EH (cell line): Measurements from ENCODE around the gene TRPC4AP.

Experiments
- DNase-seq: peaks from one replicate; pipeline ENCODE4 v3.0.0-alpha.2; 2015; ENCODE audit warnings: low read depth

Gene TRPC4AP

DNA sequence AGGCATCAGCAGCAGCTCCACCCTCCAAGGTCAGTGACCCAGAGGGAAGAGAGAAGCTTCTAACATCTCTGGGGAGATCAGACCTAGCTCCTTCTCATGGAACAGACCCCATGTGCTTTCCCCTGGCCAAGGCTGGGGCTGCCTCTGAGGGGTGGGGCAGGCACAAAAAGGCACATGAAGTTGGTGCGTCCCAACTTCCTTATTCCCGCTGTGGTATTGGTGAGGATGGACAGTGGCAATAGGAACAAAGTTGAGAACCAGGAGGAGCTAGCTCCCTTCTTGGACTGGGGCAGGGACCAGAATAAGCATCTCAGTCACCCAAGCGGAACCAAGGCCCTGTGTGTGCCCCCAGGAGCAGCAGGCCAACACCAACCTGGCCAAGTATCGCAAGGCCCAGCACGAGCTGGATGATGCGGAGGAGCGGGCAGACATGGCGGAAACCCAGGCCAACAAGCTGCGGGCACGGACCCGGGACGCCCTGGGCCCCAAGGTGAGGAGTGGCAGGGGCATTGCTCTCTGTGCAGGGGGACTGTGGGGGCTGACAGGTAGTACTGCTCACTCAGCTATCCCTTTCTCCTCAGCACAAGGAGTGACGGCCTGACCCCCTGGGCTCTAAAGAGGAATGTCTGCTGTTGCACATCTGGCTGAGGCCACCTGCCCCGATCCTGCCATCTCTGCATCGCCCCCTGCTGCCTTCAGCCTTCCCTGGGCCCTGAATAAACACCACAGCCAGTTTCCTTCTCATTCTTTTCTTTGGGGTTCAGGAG is 90.8 kb downstream of the TRPC4AP start:
- no peak for DNase-seq

DNA sequence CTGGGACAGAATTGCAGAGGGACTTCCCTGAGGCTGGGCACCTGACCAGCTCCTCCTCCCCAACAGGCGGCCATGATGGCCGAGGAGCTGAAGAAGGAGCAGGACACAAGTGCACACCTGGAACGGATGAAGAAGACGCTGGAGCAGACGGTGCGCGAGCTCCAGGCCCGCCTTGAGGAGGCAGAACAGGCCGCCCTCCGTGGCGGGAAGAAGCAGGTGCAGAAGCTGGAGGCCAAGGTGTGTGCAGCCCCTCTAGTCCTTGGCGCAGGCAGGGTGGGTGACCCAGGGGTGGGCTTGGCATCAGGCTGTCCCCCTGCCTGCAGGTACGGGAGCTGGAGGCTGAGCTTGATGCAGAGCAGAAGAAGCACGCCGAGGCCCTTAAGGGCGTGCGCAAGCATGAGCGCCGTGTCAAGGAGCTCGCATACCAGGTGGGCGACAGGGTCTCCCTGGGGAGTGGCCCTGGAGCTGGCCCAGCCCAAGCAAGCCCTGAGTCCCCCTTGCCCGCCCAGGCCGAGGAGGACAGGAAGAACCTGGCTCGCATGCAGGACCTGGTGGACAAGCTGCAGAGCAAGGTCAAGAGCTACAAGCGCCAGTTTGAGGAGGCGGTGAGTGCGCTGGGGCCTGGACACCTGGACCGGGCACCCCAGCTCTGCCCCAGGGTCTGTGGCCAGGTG is 91.5 kb downstream of the TRPC4AP start:
- DNase-seq = no peak

DNA sequence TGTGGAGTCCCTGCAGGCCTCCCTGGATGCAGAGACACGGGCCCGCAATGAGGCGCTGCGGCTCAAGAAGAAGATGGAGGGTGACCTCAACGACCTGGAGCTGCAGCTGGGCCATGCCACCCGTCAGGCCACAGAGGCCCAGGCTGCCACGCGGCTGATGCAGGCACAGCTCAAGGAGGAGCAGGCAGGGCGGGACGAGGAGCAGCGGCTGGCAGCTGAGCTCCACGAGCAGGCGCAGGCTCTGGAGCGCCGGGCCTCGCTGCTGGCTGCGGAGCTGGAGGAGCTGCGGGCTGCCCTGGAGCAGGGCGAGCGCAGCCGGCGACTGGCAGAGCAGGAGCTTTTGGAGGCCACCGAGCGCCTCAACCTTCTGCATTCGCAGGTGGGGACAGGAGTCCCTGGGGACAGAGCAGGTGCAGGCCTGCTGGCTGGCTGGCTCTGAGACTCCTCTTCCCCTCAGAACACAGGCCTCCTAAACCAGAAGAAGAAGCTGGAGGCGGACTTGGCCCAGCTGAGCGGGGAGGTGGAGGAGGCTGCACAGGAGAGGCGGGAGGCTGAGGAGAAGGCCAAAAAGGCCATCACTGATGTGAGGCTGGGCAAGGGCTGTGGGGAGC is 92.2 kb downstream of the TRPC4AP start:
- DNase-seq = no peak

DNA sequence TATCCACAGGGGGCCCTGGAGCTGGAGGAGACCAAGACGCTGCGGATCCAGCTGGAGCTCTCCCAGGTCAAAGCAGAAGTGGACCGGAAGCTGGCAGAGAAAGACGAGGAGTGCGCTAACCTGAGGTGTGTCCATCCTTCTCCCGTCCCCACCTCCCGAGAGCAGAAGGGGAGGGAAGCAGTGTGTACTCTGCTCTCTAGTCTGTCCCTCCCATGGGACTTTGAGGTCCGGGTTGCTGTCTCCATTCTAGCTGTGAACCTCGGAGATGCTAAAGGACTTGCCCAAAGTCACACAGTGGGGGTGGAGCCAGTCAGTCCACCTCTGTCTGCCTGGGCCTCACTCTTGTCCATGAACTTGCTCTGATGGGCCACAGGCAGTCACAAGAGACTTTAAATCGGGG is 92.8 kb downstream of the TRPC4AP start:
- no peak for DNase-seq

DNA sequence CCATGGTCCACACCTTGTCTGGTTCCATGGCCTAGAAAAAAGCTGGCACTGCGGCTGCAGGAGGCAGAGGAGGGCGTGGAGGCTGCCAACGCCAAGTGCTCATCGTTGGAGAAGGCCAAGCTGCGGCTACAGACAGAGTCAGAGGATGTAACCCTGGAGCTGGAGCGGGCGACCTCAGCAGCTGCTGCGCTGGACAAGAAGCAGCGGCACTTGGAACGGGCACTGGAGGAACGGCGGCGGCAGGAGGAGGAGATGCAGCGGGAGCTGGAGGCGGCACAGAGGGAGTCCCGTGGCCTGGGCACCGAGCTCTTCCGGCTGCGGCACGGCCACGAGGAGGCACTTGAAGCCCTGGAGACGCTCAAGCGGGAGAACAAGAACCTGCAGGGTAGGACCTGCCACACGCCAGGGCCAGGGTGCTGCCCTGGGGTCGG is 93.6 kb downstream of the TRPC4AP start:
- no peak for DNase-seq

DNA sequence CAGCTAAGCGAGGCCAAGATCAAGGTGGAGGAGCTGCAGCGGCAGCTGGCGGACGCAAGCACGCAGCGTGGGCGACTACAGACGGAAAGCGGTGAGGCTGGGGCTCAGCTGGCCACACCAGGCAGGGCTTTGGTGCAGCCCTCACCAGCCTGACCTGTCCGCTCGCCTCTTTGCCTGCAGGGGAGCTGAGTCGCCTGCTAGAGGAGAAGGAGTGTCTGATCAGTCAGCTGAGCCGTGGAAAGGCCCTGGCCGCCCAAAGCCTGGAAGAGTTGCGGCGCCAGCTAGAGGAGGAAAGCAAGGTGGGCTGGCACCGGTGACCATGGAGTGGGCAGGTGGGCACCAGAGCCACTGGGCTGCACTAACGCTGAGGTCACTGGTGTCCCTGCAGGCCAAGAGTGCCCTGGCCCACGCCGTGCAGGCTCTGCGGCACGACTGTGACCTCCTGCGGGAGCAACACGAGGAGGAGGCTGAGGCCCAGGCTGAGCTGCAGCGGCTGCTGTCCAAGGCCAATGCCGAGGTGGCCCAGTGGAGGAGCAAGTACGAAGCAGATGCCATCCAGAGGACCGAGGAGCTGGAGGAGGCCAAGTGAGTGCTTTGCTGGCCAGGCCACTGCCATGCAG is 94.2 kb downstream of the TRPC4AP start:
- DNase-seq = no peak

DNA sequence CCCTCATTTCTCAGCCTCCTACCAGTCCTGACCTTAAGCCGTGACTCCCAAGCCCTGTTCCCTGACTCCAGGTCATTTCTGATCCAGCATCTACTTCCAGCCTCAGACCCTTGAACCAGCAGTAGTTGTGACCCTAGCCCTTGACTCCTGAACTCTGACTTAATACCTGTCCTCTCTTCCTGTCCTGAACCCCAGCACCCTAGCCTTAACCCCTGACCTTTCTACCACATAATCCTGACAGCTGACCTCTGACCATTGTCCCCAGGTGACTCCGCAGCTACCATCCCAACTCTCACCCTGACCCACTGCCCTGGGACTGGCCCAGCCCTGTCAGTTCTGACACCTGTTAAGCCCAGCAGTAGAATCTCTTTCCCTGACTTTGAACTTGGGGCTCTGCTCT is 94.8 kb downstream of the TRPC4AP start:
- no peak for DNase-seq

DNA sequence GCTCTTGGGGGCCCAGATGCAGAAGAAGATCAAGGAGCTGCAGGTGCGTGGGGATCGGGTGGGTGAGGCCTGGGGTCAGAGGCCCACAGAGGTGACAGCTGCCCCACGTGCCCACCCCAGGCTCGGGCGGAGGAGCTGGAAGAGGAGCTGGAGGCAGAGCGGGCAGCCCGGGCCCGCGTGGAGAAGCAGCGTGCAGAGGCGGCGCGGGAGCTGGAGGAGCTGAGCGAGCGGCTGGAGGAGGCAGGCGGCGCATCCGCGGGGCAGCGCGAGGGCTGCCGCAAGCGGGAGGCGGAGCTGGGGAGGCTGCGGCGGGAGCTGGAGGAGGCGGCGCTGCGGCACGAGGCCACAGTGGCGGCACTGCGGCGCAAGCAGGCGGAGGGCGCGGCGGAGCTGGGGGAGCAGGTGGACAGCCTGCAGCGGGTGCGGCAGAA is 95.5 kb downstream of the TRPC4AP start:
- DNase-seq = no peak

DNA sequence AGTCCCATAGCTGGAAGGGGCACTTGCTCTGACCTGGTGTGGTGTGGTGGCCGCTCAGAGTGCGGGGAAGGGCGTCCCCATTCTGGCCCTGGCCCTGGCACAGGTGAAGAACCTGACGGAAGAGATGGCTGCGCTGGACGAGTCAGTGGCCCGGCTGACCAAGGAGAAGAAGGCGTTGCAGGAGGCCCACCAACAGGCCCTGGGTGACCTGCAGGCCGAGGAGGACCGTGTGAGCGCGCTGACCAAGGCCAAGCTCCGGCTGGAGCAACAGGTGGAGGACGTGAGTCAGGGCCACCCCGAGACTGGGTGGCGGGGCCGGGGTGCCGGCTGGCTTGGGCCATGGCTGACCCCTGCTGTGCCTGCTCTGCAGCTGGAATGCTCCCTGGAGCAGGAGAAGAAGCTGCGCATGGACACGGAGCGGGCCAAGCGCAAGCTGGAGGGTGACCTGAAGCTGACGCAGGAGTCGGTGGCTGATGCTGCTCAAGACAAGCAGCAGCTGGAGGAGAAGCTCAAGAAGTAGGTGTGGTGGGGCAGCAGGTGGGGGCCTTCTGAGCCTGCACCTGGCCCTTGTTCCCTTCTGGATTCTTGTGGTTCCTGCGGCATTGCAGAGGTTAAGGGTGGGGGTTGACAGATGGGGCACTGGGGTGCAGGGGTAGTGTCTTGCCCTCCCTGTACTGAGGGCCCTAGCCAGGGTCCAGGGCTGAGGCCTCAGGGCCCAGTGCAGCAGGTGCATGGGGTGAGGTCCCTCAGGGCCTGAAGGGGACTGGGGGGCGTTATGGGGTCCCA is 96.2 kb downstream of the TRPC4AP start:
- no peak for DNase-seq

DNA sequence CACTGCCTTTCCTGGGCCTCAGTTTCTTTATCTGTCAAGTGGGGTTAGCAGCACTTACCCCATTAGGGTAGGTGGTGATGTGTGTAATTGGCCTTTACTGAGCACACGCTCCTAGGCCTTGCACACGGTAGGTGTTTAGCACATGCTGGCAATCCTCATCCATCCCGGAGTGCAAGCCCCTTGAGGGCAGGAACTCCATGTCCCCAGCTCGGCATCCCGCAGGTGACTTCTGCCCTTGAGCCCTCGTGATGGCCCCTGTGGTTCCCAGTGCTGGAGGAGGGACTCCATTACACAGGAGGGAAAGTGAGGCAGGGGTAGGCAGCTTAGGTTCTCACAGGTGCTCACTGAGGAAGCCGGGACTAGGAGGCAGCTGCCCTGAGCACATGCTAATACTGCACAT is 96.9 kb downstream of the TRPC4AP start:
- DNase-seq = no peak

DNA sequence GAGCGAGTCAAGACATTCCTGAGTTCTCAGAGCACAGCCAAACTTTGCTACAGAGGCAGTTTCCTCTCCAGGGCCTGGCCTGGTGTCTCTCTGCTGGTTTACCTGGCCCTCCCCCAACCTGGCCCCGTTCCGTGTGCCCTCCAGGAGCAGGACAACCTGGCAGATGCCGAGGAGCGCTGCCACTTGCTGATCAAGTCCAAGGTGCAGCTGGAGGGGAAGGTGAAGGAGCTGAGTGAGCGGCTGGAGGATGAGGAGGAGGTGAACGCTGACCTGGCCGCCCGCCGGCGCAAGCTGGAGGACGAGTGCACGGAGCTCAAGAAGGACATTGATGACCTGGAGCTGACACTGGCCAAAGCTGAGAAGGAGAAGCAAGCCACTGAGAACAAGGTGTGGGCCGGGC is 97.4 kb downstream of the TRPC4AP start:
- DNase-seq = no peak

DNA sequence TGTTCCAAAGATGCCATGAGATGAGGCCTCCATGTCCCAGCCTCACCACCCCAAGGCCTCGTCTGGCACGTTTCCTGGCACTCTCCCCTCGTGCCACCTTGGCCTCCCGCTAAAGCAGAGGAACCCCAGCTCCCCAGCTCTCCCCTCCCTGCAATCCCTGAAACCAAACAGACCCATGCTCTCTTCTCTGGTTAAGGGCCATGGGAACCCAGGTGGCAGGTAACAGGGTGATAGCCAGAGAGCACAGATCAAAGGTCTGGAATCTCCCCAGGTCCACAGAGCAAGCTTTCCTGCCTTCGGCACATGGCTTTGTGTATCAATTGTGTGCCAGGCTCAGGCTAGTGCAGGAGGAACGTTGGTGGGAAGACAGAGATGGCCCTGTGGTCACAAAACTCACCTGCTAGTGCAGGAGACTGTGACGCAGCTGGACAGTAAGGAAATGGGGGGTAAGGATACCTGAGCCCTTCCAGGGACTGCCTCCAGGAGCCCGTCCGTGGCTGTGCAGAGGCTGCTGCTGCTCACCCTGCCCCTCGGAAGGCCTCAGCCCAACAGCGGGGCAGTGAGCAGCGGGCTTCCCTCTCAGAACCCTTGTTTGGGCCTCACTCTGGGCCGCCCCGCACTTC is 98.0 kb downstream of the TRPC4AP start:
- no peak for DNase-seq

DNA sequence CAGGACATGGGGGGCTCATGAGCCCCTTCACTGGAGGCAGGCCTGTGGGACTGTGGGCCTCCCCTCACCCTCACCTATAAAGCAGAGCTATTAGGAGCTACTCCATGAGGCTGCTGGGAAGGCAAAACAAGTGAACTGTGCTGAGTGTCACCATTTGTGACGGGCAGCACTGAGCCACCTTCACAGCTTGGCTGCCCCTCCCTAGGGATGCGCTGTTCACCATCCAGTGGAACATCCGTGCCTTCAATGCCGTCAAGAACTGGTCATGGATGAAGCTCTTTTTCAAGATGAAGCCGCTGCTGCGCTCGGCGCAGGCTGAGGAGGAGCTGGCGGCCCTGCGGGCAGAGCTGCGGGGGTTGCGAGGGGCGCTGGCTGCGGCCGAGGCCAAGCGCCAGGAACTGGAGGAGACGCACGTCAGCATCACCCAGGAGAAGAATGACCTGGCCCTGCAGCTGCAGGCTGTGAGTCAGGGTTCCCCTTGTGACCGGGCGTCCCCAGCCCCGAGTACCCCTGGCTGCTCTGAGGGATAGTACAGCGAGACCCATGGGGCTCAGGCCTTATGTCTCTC is 98.6 kb downstream of the TRPC4AP start:
- no peak for DNase-seq

DNA sequence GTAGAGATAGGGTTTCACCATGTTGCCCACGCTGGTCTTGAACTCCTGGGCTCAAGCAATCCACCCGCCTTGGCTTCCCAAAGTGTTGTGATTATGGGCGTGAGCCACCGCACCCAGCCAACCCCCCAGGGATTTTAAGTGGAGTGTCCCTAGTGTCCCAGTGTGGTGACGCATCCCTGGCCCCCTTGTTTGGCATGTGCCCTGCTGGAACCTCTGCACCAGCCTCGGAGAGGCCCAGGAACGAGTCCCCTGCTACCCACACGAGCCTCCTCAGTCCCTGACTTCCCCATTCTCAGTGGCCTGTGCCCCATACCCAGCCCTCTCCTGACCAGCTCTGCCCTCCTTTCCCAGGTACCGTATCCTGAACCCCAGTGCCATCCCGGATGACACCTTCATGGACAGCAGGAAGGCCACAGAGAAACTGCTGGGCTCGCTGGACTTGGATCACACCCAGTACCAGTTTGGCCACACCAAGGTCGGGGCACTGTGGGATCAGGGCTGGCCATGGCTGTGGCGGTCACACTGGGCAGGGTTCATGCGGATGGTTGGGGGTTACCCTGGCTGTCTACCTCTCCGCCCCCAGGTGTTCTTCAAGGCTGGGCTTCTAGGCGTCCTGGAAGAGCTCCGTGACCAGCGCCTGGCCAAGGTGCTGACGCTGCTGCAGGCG is 99.7 kb downstream of the TRPC4AP start:
- DNase-seq = no peak

DNA sequence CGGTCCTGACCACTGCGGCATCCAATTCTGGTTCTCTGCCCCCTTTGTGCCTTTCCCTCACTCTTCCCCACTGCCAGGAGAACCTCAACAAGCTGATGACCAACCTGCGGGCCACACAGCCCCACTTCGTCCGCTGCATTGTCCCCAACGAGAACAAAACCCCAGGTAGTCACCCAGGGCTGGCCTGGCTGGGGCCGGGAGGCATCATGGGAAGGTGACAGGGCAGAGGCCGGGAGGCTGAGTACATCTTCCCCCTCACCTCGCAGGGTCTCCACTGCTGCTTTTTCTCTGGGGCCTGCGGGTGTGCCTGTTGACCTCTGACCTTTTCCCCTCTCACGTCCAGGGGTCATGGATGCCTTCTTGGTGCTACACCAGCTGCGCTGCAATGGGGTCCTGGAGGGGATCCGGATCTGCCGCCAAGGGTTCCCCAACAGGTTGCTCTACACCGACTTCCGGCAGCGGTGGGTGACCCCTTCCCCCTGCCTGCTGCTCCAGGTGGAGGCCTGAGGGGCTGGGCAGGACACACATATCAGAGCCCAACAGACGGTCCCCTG is 101.9 kb downstream of the TRPC4AP start:
- DNase-seq = no peak

DNA sequence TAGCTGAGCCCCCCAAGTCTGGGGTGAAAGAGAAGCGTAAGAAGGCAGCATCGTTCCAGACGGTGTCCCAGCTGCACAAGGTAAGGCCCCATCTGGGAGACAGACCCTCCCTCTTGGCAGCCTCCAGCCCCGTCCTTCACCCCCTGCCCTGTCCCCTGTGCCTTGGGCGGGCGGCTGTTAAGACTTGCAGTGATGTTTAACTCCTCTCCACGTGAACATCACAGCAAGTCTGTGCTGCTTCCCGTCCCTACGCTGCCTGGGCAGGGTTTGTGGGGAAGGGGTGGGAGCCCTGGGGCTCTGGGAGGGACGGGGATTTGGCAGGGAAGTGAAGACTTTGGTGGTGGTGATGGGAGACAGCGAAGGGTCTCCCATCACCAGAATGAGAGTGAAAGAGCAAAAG is 102.4 kb downstream of the TRPC4AP start:
- no peak for DNase-seq

DNA sequence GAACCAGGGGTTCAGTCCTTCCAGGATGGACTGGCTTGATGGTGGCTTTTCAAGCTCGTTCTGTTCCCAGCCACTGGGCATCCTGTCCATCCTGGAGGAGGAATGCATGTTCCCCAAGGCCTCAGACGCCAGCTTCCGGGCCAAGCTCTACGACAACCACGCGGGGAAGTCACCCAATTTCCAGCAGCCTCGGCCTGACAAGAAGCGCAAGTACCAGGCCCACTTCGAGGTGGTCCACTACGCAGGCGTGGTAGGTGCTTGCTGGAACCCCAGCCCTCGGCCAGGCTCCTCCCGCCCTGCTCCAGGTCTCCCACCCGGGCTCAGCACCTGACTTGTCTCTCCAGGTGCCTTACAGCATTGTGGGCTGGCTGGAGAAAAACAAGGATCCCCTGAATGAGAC is 102.9 kb downstream of the TRPC4AP start:
- DNase-seq = no peak

DNA sequence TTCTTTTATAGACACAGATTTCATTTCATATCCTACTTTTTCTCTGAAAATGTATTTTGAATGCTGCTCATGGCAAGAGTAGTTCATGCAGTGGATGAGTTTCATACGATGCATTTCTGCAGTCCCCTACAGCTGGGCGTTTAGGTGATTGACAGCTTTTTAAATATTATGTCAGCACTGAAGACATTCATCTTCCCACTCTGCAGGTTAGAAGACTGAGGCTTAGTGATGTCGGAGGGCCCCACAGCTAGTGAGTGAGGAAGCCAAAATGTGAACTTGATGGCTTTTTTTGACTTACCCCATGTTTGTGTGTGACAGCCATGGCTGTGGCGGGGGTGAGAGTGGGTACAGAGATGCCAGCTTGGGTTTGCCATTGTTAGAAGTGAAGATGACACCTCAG is 103.5 kb downstream of the TRPC4AP start:
- no peak for DNase-seq

DNA sequence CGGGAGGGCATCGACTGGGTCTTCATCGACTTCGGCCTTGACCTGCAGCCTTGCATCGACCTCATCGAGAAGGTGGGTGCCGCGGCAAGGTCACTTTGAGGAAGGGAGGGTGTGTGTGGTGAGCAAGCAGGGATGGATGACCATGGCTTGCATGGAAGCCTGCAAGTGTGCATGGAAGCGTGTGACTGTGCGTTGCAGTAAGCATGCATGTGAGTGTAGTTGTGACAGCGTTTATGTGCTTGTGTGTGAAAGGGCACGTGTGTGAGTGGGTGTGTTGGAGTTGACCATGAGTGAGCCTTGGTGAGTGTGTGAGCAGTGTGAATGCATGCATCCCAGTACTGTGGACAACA is 104.4 kb downstream of the TRPC4AP start:
- no peak for DNase-seq
